ENCODE measurements around the gene DTYMK. TPM values are rescaled to one million over a fixed set of nuclear protein-coding genes. Genes with fewer than 3 reads are reported as not detected.

Gene DTYMK
- total RNA-seq, 2 experiments from 2014 or later = 54.8 to 57.7 TPM

DNA sequence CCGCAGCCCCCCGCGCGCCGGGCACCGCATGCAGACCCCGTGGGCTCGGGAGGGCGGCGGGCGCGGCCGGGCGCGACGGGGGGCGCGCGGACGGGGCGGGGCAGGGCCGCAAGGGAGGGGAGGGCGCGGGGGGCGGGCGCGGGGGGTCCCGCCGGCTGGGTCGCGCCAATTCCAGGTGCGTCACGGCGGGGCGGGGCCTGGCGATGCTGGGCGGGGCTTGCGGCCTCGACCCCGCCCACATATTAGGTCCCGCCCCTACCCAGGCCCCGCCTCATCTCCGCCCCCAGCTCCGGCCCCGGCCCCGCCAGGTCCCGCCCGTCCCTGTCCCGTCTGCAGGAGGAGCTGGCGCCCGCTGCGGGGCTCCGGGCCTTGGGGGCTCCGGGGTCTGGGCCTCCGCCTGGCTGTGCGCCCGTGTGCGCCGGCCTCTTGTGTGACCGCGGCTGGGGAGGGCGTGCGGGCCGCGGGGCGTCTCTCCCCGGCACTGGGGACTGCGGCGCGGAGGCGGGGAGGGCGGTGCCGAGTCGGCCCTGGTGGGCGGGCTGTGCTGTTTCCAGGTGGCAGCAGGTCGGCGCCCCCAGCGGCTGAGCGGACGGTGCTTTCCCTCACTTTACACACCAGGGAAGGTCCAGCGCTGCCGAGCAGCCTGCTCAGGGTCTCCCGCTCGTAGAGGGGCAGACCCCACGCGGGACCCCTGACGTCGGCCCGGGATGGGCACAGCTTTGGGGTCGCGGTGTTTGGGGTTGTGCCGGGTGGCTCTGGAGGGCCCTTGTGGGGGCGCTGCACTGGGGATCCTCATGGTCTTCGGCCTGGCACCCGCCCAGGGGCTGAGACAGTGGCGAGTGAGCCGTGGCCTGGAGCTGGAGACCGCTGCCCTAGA lies 15.8 kb upstream of the DTYMK start:
- H3K36me3 Mint-ChIP-seq (ENCODE audit: low read depth) = peaks cover 28% of the 10 kb centered on the region

GRCh38 chr2:241701399-241702154 lies 15.0 kb upstream of the DTYMK start, which contains the start of gene ING5:
TSS of gene ING5 (plus strand) at chr2:241702039. CDS start at chr2:241702066, 27 bp downstream.
- Mint-ChIP-seq H3K36me3 (ENCODE audit: low read depth) (peaks cover 21% of the 10 kb centered on the region), H3K27ac (peak within 1 kb of the TSS; percentile 84), H3K9me3 (peaks cover 4% of the 10 kb centered on the region), H3K4me1 (peaks cover 27% of the 10 kb centered on the region), H3K4me3 (peak within 1 kb of the TSS; percentile 79), H3K27me3 (no peaks in the 10 kb centered on the region)
- peak; percentile 96 for DNase-seq
- ChIA-PET POLR2A (interaction anchor here (1.0 to 7.6 kb wide), 21 partner anchors 10 to 388 kb away, joined by 3 to 141 read pairs (median 9); partner anchors contain the start of genes D2HGDH, DTYMK, HDLBP and PDCD1), CTCF (interaction anchor here (0.6 to 5.9 kb wide), 16 partner anchors 9 to 623 kb away, joined by 3 to 54 read pairs (median 4); partner anchors contain the start of genes D2HGDH, DTYMK, HDLBP and SEPTIN2)

More for the DNA sequence above, 15.8 kb upstream of the DTYMK start:
- peak overlapping the region; percentile 38 for H3K27ac Mint-ChIP-seq
- peak; percentile 85 for DNase-seq
- H3K4me1 Mint-ChIP-seq = peaks cover 27% of the 10 kb centered on the region
- ChIA-PET POLR2A (interaction anchor here (1.0 to 7.6 kb wide), 20 partner anchors 10 to 389 kb away, joined by 3 to 141 read pairs (median 9); partner anchors contain the start of genes D2HGDH, DTYMK, HDLBP and PDCD1), CTCF (interaction anchor here (0.8 to 5.9 kb wide), 14 partner anchors 9 to 624 kb away, joined by 3 to 54 read pairs (median 4); partner anchors contain the start of genes D2HGDH, DTYMK, HDLBP and SEPTIN2)
- peaks cover 6% of the 10 kb centered on the region for H3K9me3 Mint-ChIP-seq
- no peaks in the 10 kb centered on the region for H3K27me3 Mint-ChIP-seq
- peak overlapping the region; percentile 76 for H3K4me3 Mint-ChIP-seq

DNA sequence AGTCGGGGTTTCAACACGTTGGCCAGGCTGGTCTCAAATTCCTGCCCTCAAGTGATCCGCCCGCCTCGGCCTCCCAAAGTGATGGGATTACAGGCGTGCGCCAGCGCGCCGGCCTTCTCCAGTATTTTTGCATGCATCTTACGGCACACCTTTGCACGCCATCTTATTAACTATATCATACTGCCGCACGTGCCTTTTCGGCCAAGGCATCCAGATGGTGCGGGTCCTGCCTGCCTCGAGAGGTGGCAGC lies 14.5 kb upstream of the DTYMK start:
- no peak for DNase-seq
- H3K4me1 Mint-ChIP-seq = peaks cover 27% of the 10 kb centered on the region

GRCh38 chr2:241695651-241696050 lies 9.0 kb upstream of the DTYMK start:
- Mint-ChIP-seq H3K4me1 (peaks cover 11% of the 10 kb centered on the region), H3K36me3 (ENCODE audit: low read depth) (peaks cover 18% of the 10 kb centered on the region), H3K27ac (no peak overlapping the region), H3K27me3 (no peaks in the 10 kb centered on the region), H3K4me3 (no peak overlapping the region), H3K9me3 (no peaks in the 10 kb centered on the region)
- CTCF ChIA-PET = interaction anchor here (1.2 kb wide), 1 partner anchor 9 kb away, joined by 3 read pairs; the partner anchor contains the start of gene DTYMK
- DNase-seq = no peak
- POLR2A ChIA-PET = no interaction called here

More for the DNA sequence above, 14.5 kb upstream of the DTYMK start:
- peak overlapping the region; percentile 79 for H3K4me3 Mint-ChIP-seq
- ChIA-PET CTCF (interaction anchor here (0.6 to 5.9 kb wide), 11 partner anchors 8 to 385 kb away, joined by 3 to 54 read pairs (median 4); partner anchors contain the start of genes D2HGDH, DTYMK, HDLBP and SEPTIN2), POLR2A (interaction anchor here (1.0 to 7.6 kb wide), 15 partner anchors 9 to 385 kb away, joined by 3 to 141 read pairs (median 10); partner anchors contain the start of genes D2HGDH, DTYMK, HDLBP and PDCD1)
- peak overlapping the region; percentile 84 for H3K27ac Mint-ChIP-seq
- H3K27me3 Mint-ChIP-seq = no peaks in the 10 kb centered on the region
- H3K9me3 Mint-ChIP-seq = peaks cover 2% of the 10 kb centered on the region
- peaks cover 19% of the 10 kb centered on the region for H3K36me3 Mint-ChIP-seq (ENCODE audit: low read depth)

DNA sequence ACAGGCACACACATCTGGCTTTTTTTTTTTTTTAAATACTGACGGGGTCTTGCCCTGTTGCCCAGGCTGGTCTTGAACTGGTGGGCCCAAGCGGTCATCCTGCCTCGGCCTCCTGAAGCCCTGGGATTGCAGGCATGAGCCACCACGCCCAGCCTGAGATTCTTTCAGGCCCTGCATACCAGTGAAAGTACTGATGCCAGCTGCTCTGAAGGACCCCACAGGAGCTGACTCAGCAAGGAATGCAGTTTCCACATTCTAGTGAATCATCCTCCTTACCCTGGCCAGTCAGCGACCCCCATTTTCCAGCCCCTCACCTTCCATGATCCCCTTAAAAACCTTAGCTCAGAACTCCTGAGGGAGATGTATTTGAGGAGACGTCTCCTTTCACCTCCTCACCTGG lies 5.8 kb upstream of the DTYMK start:
- CTCF ChIA-PET = interaction anchor here (1.2 kb wide), 1 partner anchor 9 kb away, joined by 6 read pairs; the partner anchor contains the start of gene ING5
- H3K4me3 Mint-ChIP-seq = no peak overlapping the region
- H3K4me1 Mint-ChIP-seq = peaks cover 21% of the 10 kb centered on the region
- peaks cover 22% of the 10 kb centered on the region for H3K36me3 Mint-ChIP-seq (ENCODE audit: low read depth)
- H3K27me3 Mint-ChIP-seq = no peaks in the 10 kb centered on the region
- no peak for DNase-seq
- no peak overlapping the region for H3K27ac Mint-ChIP-seq
- H3K9me3 Mint-ChIP-seq = no peaks in the 10 kb centered on the region
- POLR2A ChIA-PET = interaction anchor here (1.8 kb wide), 1 partner anchor 9 kb away, joined by 5 read pairs; the partner anchor contains the start of gene ING5

DNA sequence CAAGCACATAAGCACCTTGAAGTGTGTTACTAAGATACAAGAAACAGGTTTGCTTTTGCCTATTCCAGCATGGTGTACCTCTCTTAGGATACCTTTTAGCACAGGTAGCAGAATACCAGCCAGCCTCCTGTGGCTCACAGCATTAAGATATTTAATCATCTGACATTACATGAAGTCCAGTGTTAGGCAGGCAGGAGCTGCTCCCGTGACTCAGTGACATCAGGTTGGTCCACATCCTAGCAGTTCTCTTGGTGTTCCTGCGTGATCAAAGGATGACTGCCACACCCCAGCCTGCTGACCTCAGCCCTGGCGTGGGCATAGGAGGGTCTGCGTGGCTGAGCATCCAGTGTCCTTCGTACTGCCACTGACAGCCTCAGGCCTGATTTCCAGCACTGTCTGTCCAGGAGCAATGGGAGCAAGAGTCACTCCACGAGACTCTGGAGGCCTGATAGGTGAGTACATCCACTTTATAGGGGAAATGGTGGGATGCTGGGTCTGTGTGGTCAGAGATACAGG lies 3.6 kb upstream of the DTYMK start:
- DNase-seq = no peak
- CTCF ChIA-PET = no interaction called here
- Mint-ChIP-seq H3K27ac (no peak overlapping the region), H3K4me3 (no peak overlapping the region), H3K4me1 (peaks cover 30% of the 10 kb centered on the region), H3K27me3 (no peaks in the 10 kb centered on the region), H3K36me3 (ENCODE audit: low read depth) (peaks cover 13% of the 10 kb centered on the region), H3K9me3 (no peaks in the 10 kb centered on the region)
- POLR2A ChIA-PET = interaction anchor here (6.0 kb wide), 1 partner anchor 11 kb away, joined by 141 read pairs; the partner anchor contains the start of gene ING5

DNA sequence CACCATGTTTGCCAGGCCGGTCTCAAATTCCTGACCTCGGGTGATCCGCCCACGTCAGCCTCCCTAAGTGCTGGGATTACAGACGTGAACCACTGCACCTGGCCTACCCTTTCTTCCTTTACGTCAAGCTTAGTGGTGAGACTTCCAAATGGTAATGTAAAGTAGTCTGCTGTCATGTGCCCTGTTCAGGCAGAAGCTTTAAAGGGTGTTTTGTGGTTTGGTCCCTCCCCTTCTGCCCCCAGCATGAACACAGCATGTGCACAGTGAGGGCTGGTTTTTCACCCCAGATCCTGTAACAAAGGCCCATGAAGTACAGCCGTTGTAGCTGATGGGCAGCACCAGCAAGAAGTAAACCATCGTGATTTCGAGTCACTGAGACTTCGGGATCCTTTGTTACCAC lies 2.7 kb upstream of the DTYMK start:
- ChIA-PET CTCF (interaction anchor here (0.8 to 4.1 kb wide), 3 partner anchors 11 to 190 kb away, joined by 3 to 54 read pairs (median 3); partner anchors contain the start of gene ING5), POLR2A (interaction anchor here (1.5 to 6.0 kb wide), 5 partner anchors 12 to 539 kb away, joined by 4 to 141 read pairs (median 16); partner anchors contain the start of genes HDLBP, ING5, PPP1R7 and SEPTIN2)
- Mint-ChIP-seq H3K9me3 (no peaks in the 10 kb centered on the region), H3K36me3 (ENCODE audit: low read depth) (peaks cover 17% of the 10 kb centered on the region), H3K27me3 (no peaks in the 10 kb centered on the region), H3K4me3 (peak overlapping the region; percentile 21), H3K27ac (peak overlapping the region; percentile 16), H3K4me1 (peaks cover 36% of the 10 kb centered on the region)
- DNase-seq = peak; percentile 35

DNA sequence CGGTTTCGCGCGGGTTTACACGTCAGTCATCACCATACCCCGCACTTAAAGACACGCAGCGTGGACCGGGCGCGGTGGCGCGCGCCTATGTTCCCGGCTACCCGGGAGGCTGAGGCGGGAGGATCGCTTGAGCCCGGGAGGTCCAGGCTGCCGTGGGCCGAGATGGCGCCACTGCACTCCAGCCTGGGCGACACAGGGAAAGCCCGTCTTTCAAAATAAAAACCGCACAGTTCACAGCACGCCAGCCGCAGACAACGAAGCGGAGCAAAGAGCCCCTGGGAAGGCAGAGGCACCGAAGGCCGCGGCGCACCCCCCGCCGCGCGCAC lies 328 bp downstream of the DTYMK start:
- H3K9me3 Mint-ChIP-seq = no peaks in the 10 kb centered on the region

DNA sequence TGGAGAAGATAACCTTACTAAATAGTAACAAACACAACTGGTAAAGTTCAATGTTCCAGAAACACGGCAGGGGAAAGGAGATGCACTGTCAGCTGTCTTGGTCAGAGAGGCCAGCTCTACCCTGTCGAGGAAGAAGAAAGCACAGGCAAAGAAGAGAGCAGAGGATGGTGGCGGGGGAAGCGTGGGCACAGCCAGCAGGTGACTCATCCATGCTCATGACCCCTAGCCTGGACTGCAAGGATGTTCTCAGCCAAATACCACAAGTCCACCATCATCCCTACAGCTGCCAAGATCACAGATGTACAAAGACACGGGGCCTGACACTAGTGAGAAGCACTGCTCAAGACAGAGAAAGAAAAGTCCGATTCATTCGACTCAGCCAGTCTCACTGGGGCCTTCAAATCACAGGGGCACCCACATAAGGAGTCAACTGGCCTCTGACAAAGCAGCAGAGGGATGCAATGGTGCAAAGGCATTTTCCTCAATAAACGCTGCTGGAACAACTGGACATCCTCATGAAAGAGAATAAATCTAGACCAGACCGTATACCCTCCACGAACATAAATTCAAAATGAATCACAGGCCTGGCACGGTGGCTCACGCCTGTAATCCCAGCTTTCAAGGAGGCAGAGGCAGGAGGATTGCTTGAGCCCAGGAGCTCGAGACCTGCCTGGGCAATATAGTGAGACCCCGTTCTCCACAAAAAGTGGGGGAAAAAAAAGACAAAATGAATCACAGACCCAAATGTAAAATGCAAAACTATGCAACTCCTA lies 5.6 kb downstream of the DTYMK start:
- Mint-ChIP-seq H3K36me3 (ENCODE audit: low read depth) (peaks cover 51% of the 10 kb centered on the region), H3K4me1 (peaks cover 23% of the 10 kb centered on the region), H3K4me3 (no peak overlapping the region), H3K27me3 (no peaks in the 10 kb centered on the region), H3K27ac (no peak overlapping the region), H3K9me3 (no peaks in the 10 kb centered on the region)
- CTCF ChIA-PET = no interaction called here
- DNase-seq = no peak
- POLR2A ChIA-PET = interaction anchor here (1.3 kb wide), 1 partner anchor 9 kb away, joined by 4 read pairs; no protein-coding TSS in a partner anchor

More for the DNA sequence above, 328 bp downstream of the DTYMK start:
- ChIA-PET CTCF (interaction anchor here (0.8 to 5.5 kb wide), 11 partner anchors 8 to 537 kb away, joined by 3 to 54 read pairs (median 4); partner anchors contain the start of genes ATG4B, D2HGDH, ING5 and PASK), POLR2A (interaction anchor here (0.7 to 6.0 kb wide), 28 partner anchors 8 to 1121 kb away, joined by 3 to 141 read pairs (median 5); partner anchors contain the start of genes ATG4B, D2HGDH, HDLBP and ING5)
- H3K4me3 Mint-ChIP-seq = peak overlapping the region; percentile 82
- H3K27ac Mint-ChIP-seq = peak overlapping the region; percentile 60
- DNase-seq = no peak
- peaks cover 24% of the 10 kb centered on the region for H3K36me3 Mint-ChIP-seq (ENCODE audit: low read depth)
- peaks cover 42% of the 10 kb centered on the region for H3K4me1 Mint-ChIP-seq
- H3K27me3 Mint-ChIP-seq = no peaks in the 10 kb centered on the region

GRCh38 chr2:241680044-241680443 lies 6.6 kb downstream of the DTYMK start:
- no peaks in the 10 kb centered on the region for H3K9me3 Mint-ChIP-seq
- POLR2A ChIA-PET = interaction anchor here (1.3 kb wide), 1 partner anchor 8 kb away, joined by 4 read pairs; no protein-coding TSS in a partner anchor
- H3K36me3 Mint-ChIP-seq (ENCODE audit: low read depth) = peaks cover 58% of the 10 kb centered on the region

DNA sequence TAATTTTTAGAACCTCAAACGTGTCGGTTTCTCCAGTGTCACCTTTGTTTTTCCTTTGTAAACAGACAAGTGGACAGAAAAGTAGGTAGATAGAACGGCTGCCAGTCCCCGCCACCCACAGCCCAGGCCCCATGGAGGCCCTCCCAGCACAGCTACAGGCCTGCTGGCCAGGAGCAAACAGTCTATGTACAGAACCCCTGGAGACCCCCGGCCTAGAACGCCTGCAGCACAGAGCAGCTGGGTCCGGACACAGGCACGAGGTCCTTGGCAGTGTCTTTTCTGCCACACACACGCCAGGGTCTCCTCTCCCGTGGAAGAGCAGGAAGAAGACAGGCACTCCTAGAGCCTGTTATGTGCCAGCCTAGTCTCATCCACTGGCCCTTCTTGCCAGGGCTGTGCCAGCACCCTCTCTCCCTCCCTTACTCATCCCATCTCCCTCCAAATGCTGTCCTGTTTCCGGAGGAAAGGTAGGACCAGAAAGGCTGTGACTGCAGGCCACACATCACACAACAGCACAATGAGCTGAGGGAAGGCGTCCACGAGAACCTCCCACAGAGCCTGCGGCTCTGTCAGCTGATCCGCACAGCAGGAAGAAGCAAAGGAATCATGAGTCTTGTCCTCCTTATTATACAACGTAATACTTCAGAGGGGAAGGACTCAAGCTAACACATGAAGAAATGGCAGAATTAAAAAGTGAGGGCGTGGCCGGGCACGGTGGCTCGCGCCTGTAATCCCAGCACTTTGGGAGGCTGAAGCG lies 7.7 kb downstream of the DTYMK start:
- H3K4me1 Mint-ChIP-seq = peaks cover 9% of the 10 kb centered on the region
- DNase-seq = no peak
- no peak overlapping the region for H3K4me3 Mint-ChIP-seq
- no peaks in the 10 kb centered on the region for H3K27me3 Mint-ChIP-seq
- CTCF ChIA-PET = interaction anchor here (0.9 kb wide), 1 partner anchor 8 kb away, joined by 3 read pairs; the partner anchor contains the start of gene DTYMK
- no peak overlapping the region for H3K27ac Mint-ChIP-seq
- H3K9me3 Mint-ChIP-seq = no peaks in the 10 kb centered on the region
- peaks cover 51% of the 10 kb centered on the region for H3K36me3 Mint-ChIP-seq (ENCODE audit: low read depth)
- POLR2A ChIA-PET = interaction anchor here (1.8 kb wide), 1 partner anchor 8 kb away, joined by 7 read pairs; the partner anchor contains the start of gene DTYMK

More at GRCh38 chr2:241680044-241680443, 6.6 kb downstream of the DTYMK start:
- no peak for DNase-seq
- Mint-ChIP-seq H3K27me3 (no peaks in the 10 kb centered on the region), H3K4me1 (peaks cover 15% of the 10 kb centered on the region), H3K27ac (no peak overlapping the region), H3K4me3 (no peak overlapping the region)
- CTCF ChIA-PET = no interaction called here

Measured in activated CD4-positive, alpha-beta memory T cell treated with anti-CD3 and anti-CD28 coated beads, Interleukin-2, amount 10 ng/mL, durations not matched to agents 7 days and 5 days (primary cell).